HepG2 (cell line): ENCODE measurements around the gene SULT4A1. TPM values are rescaled to one million over a fixed set of nuclear protein-coding genes. Genes with fewer than 3 reads are reported as not detected.

Experiments
- ATAC-seq: fragments of 200-7000 bp; cut with Tn5 transposase; 3 replicates; pipeline ENCODE4 v1.9.1; 2020; ENCODE audit warnings: mild to moderate bottlenecking, moderate library complexity
- BruUV-seq: library from RNA; stranded (reverse); fragments of 400-500 nt; replicated peaks from 2 replicates; lab custom pipeline; 2021; lab: Mats Ljungman, UMichigan
- CTCF ChIA-PET: fragments of 300-600 bp; formaldehyde crosslinking; extraction: SDS; loops from one replicate; lab custom pipeline; 2021; ENCODE audit warnings: low total read pairs, inconsistent platforms, low intra/inter-chr PET ratio; lab: Yijun Ruan, JAX
- POLR2A ChIA-PET: fragments of 350-600 bp; sonication (Branson Sonifier 250); formaldehyde crosslinking; loops from one replicate; lab custom pipeline; 2020; ENCODE audit warnings: antibody characterized with exemption, inconsistent platforms; lab: Yijun Ruan, JAX
- DNase-seq: peaks from one replicate; pipeline ENCODE4 v3.0.0-alpha.2; 2015; ENCODE audit warnings: low spot score
- FAIRE-seq: peaks from 3 replicates; lab custom pipeline; 2011; peaks lifted over from hg19 to GRCh38; lab: Jason Lieb, UNC
- H2AFZ ChIP-seq: one replicate; pipeline ENCODE4 v1.6.1; 2011; ENCODE audit warnings: low read length, inconsistent platforms
- H3K27ac ChIP-seq: fragments of 300-600 bp; 3 replicates; pipeline ENCODE4 v1.8.0; 2011; ENCODE audit warnings: mixed run types, mild to moderate bottlenecking, mixed read lengths, low read length, inconsistent platforms; ENCODE audit not compliant: insufficient read depth; ENCODE audit errors: extremely low read length
- H3K27me3 ChIP-seq, 2 experiments: fragments of 200-600 bp in 1 of 2; 2 replicates in 1 of 2; 3 replicates in 1 of 2; pipeline versions ENCODE4 v1.6.0 to v1.8.0; 2011; ENCODE audit warnings: low read length in 2 of 2, mild to moderate bottlenecking in 2 of 2, moderate library complexity in 2 of 2, inconsistent platforms in 1 of 2; ENCODE audit not compliant: insufficient read depth in 2 of 2, control insufficient read depth in 1 of 2
- H3K36me3 ChIP-seq, 2 experiments: fragments of 200-600 bp in 1 of 2; replicated peaks in 1 of 2; 2 replicates in 1 of 2; 3 replicates in 1 of 2; pipeline versions ENCODE4 v1.5.1 to v1.8.0; 2011; ENCODE audit warnings: low read length in 2 of 2, inconsistent platforms in 1 of 2; ENCODE audit not compliant: insufficient read depth in 2 of 2, control insufficient read depth in 1 of 2
- H3K4me1 ChIP-seq: 2 replicates; pipeline ENCODE4 v1.5.1; 2012; ENCODE audit warnings: low read length, inconsistent platforms; ENCODE audit not compliant: insufficient read depth
- H3K4me2 ChIP-seq: 2 replicates; pipeline ENCODE4 v1.6.0; 2011; ENCODE audit warnings: low read depth, low read length, inconsistent platforms
- H3K4me3 ChIP-seq, 3 experiments: fragments of 200-600 bp in 1 of 3; sonication (generic), shearing (Covaris generic) in 1 of 3; replicated peaks in 1 of 3; 2 replicates each; pipeline ENCODE4 v1.5.1; 2011 to 2016; ENCODE audit warnings: low read length in 3 of 3, inconsistent platforms in 2 of 3, low read depth in 2 of 3, mild to moderate bottlenecking in 2 of 3, control low read depth in 1 of 3, mixed read lengths in 1 of 3; ENCODE audit not compliant: insufficient read depth in 1 of 3
- H3K79me2 ChIP-seq: one replicate; pipeline ENCODE4 v1.6.1; 2011; ENCODE audit warnings: low read length, inconsistent platforms; ENCODE audit not compliant: insufficient read depth
- H3K9ac ChIP-seq: 2 replicates; pipeline ENCODE4 v1.6.0; 2011; ENCODE audit warnings: mild to moderate bottlenecking, low read depth, low read length, inconsistent platforms; ENCODE audit not compliant: insufficient read depth
- H3K9me3 ChIP-seq: 2 replicates; pipeline ENCODE4 v1.5.1; 2012; ENCODE audit warnings: mild to moderate bottlenecking, low read length
- H4K20me1 ChIP-seq: 2 replicates; pipeline ENCODE4 v1.6.0; 2011; ENCODE audit warnings: inconsistent platforms, mild to moderate bottlenecking, low read length, moderate library complexity; ENCODE audit not compliant: insufficient read depth
- ERF ChIP-seq: IDR thresholded peaks from 2 replicates; pipeline ENCODE4 v1.6.1; 2018; ENCODE audit warnings: missing biosample characterization, missing genetic modification reagents
- NKX3-1 ChIP-seq: sonication (generic); formaldehyde crosslinking; IDR thresholded peaks from 2 replicates; pipeline ENCODE4 v1.5.0; 2020; ENCODE audit warnings: missing genetic modification reagents
- PHF21A ChIP-seq: sonication (generic); formaldehyde crosslinking; IDR thresholded peaks from 2 replicates; pipeline ENCODE4 v1.5.0; 2020; ENCODE audit warnings: mild to moderate bottlenecking, missing genetic modification reagents
- U2AF2 ChIP-seq: fragments of 200-400 bp; formaldehyde crosslinking; IDR thresholded peaks from 2 replicates; pipeline ENCODE4 v1.6.1; 2017; ENCODE audit warnings: low read depth, mild to moderate bottlenecking, low read length
- ZBTB34 ChIP-seq: sonication (generic); formaldehyde crosslinking; IDR thresholded peaks from 2 replicates; pipeline ENCODE4 v1.8.0; 2022; ENCODE audit warnings: mild to moderate bottlenecking, missing genetic modification reagents
- ZFP41 ChIP-seq: sonication (generic); formaldehyde crosslinking; IDR thresholded peaks from 2 replicates; pipeline ENCODE4 v1.4.0; 2020; ENCODE audit warnings: mild to moderate bottlenecking, missing genetic modification reagents, borderline replicate concordance
- ZNF367 ChIP-seq: sonication (generic); formaldehyde crosslinking; IDR thresholded peaks from 2 replicates; pipeline ENCODE4 v1.4.0; 2020; ENCODE audit warnings: missing genetic modification reagents, borderline replicate concordance
- ZNF619 ChIP-seq: sonication (generic); formaldehyde crosslinking; IDR thresholded peaks from 2 replicates; pipeline ENCODE4 v1.4.0; 2020; ENCODE audit warnings: mild to moderate bottlenecking, missing genetic modification reagents
- WGBS: methylation state at CpG from one replicate; pipeline ENCODE4 v1.1.6; 2017; ENCODE audit warnings: low lambda C conversion rate; 5-methylcytosine and 5-hydroxymethylcytosine counted together
- in situ Hi-C: cut with HindIII; loops from 2 replicates; pipeline ENCODE4 v1.10.0; 2017; ENCODE audit warnings: low pct_unique_long_range_greater_than_20kb; ENCODE audit not compliant: extremely low pct_ligation_motif_present
- intact Hi-C: fragments of 100-400 bp; cut with micrococcal nuclease; formaldehyde crosslinking; loops from one replicate; pipeline ENCODE4 v1.10.0; 2022; ENCODE audit not compliant: unreplicated experiment
- polyA plus RNA-seq, 8 experiments: library from polyadenylated mRNA; depleted of rRNA in 3 of 8; stranded (reverse) in 7 of 8; unstranded in 1 of 8; fragments of >200 nt; fragmentation: Illumina TruSeq in 4 of 8; extraction: Trizol in 4 of 8; gene quantifications; 2 replicates each; pipeline versions ENCODE4 v1.2.1 to v1.2.3, GENCODE V29; 2011 to 2016; ENCODE audit warnings: low read depth in 4 of 8, missing spikeins in 1 of 8, mixed read lengths in 1 of 8; ENCODE audit not compliant: insufficient read depth in 1 of 8
- total RNA-seq, 5 experiments: library from RNA; depleted of rRNA; stranded (reverse); fragments of >200 nt; fragmentation: Illumina TruSeq; extraction: Trizol; gene quantifications; 2 replicates each; pipeline ENCODE4 v1.2.3, GENCODE V29; 2016; ENCODE audit warnings: low read depth in 1 of 5
- TF ChIP-seq, protein P1 (sequence below): sonication (generic); formaldehyde crosslinking; IDR thresholded peaks from 2 replicates; pipeline ENCODE4 v1.4.0; 2020; ENCODE audit warnings: mild to moderate bottlenecking, missing genetic modification reagents

Gene SULT4A1
- total and polyA plus RNA-seq, 2 of the 13 experiments (the other 11 are each of a cell fraction or from before 2014, with no cell fraction given): not detected

- Histone ChIP-seq H3K27me3 (peaks cover 3 to 31% of the 10 kb centered on the region in 2 experiments; a peak in 4 of 5 replicates), H2AFZ (no peak overlapping the region), H4K20me1 (no peaks in the 10 kb centered on the region), H3K27ac (no peak overlapping the region), H3K4me1 (no peaks in the 10 kb centered on the region), H3K4me3 (no peak overlapping the region), H3K4me2 (no peak overlapping the region), H3K9me3 (no peaks in the 10 kb centered on the region), H3K79me2 (no peaks in the 10 kb centered on the region), H3K9ac (no peak overlapping the region), H3K36me3 (no peaks in the 10 kb centered on the region)
- WGBS: 51% methylated on average over 9 of the region's 25 CpGs
- TF ChIP-seq ERF: no peak
- DNase-seq: no peak
- ChIA-PET CTCF (no interaction called here), POLR2A (no interaction called here)
- intact Hi-C loops (no loop called here), in situ Hi-C loops (no loop called here)
- ATAC-seq: no peak
- BruUV-seq: no TSS peak
- FAIRE-seq: no peak
These were observed 23.6 kb downstream of the SULT4A1 start for GRCh38 chr22:43838571-43839307.

- peaks cover 3 to 31% of the 10 kb centered on the region in 2 experiments; a peak in 4 of 5 replicates for H3K27me3 ChIP-seq
- H3K4me2 ChIP-seq: no peak overlapping the region
- ATAC-seq (no peak), FAIRE-seq (no peak), DNase-seq (no peak)
- no peak overlapping the region for H2AFZ ChIP-seq
- no TSS peak for BruUV-seq
- ChIA-PET POLR2A (no interaction called here), CTCF (no interaction called here)
- in situ Hi-C loops (no loop called here), intact Hi-C loops (no loop called here)
- H3K4me3 ChIP-seq: no peak overlapping the region
- no peak overlapping the region for H3K27ac ChIP-seq
- WGBS: 0% methylated on average over 1 of the region's 10 CpGs
- no peaks in the 10 kb centered on the region for H3K9me3 ChIP-seq
- no peaks in the 10 kb centered on the region for H3K36me3 ChIP-seq
- H3K79me2 ChIP-seq: no peaks in the 10 kb centered on the region
- H4K20me1 ChIP-seq: peaks cover 2% of the 10 kb centered on the region; the same call in 1 of the 2 replicates
- no peaks in the 10 kb centered on the region for H3K4me1 ChIP-seq
- no peak overlapping the region for H3K9ac ChIP-seq
- TF ChIP-seq, protein P1, sequence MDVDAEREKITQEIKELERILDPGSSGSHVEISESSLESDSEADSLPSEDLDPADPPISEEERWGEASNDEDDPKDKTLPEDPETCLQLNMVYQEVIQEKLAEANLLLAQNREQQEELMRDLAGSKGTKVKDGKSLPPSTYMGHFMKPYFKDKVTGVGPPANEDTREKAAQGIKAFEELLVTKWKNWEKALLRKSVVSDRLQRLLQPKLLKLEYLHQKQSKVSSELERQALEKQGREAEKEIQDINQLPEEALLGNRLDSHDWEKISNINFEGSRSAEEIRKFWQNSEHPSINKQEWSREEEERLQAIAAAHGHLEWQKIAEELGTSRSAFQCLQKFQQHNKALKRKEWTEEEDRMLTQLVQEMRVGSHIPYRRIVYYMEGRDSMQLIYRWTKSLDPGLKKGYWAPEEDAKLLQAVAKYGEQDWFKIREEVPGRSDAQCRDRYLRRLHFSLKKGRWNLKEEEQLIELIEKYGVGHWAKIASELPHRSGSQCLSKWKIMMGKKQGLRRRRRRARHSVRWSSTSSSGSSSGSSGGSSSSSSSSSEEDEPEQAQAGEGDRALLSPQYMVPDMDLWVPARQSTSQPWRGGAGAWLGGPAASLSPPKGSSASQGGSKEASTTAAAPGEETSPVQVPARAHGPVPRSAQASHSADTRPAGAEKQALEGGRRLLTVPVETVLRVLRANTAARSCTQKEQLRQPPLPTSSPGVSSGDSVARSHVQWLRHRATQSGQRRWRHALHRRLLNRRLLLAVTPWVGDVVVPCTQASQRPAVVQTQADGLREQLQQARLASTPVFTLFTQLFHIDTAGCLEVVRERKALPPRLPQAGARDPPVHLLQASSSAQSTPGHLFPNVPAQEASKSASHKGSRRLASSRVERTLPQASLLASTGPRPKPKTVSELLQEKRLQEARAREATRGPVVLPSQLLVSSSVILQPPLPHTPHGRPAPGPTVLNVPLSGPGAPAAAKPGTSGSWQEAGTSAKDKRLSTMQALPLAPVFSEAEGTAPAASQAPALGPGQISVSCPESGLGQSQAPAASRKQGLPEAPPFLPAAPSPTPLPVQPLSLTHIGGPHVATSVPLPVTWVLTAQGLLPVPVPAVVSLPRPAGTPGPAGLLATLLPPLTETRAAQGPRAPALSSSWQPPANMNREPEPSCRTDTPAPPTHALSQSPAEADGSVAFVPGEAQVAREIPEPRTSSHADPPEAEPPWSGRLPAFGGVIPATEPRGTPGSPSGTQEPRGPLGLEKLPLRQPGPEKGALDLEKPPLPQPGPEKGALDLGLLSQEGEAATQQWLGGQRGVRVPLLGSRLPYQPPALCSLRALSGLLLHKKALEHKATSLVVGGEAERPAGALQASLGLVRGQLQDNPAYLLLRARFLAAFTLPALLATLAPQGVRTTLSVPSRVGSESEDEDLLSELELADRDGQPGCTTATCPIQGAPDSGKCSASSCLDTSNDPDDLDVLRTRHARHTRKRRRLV (CRISPR knock-in tag): no peak
- TF ChIP-seq ZBTB34 (CRISPR knock-in tag): no peak
- no peak for TF ChIP-seq U2AF2
- no peak for TF ChIP-seq PHF21A (CRISPR knock-in tag)
- no peak for TF ChIP-seq NKX3-1
- TF ChIP-seq ZNF619 (CRISPR knock-in tag): no peak
- no peak for TF ChIP-seq ZFP41 (CRISPR knock-in tag)
- TF ChIP-seq ZNF367: no peak
These were observed 24.2 kb downstream of the SULT4A1 start for GRCh38 chr22:43838161-43838560.
